ENCODE results near the gene ZCCHC7. TPM values are rescaled to one million over a fixed set of nuclear protein-coding genes. Genes with fewer than 3 reads are reported as not detected.

ZCCHC7 gene
- polyA plus RNA-seq, 2 of the 4 experiments (the other 2 are of a cell fraction) = 15.7 to 30.0 TPM

DNA sequence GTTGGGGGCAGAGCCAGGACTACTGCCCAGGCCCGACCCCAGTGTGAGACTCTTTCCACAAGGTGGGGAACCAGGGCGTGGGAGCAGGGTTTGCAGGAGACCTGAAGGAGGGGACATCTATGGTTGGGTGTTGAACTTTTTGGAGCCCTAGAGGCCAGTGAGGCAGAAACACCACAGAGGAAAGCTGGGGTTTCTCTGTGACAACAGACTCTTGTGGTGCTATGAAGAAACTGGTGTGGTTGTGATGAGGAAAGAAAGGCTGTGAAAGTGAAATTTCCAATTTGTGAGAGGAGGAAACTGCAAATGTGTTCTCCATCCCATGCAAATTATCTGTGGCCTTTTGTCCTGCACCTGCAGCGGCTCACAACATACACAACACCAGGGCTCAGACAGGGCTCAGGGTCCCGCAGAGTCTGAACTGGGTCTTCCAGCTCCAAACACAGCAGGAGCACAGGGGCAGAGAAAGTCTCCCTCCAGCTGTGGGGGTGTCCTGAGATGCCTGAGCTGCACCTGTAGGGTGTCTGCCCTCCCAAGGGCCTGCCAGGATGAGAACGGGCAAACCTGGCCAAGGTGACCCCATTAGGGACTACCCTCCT, 250.7 kb downstream of the ZCCHC7 start:
- peak in 1 of 2 experiments; percentile 37; a peak in 3 of 6 replicates for ATAC-seq

GRCh38 chr9:37371565-37372464, 251.4 kb downstream of the ZCCHC7 start:
- no peak overlapping the region for H3K4me3 ChIP-seq
- H3K9me3 ChIP-seq = no peaks in the 10 kb centered on the region
- DNase-seq (ENCODE audit: low read depth in 1 of 2, low spot score in 1 of 2) (no peak), ATAC-seq (peak in 1 of 2 experiments; percentile 17; a peak in 1 of 6 replicates), FAIRE-seq (no peak)
- 61% methylated on average over 19 of the region's 20 CpGs for WGBS (ENCODE audit: missing lambda C conversion rate)
- no peaks in the 10 kb centered on the region for H3K4me1 ChIP-seq
- no peak overlapping the region for H3K4me2 ChIP-seq
- ChIA-PET CTCF (interaction anchor here (0.9 to 1.5 kb wide), 5 partner anchors 13 to 498 kb away, joined by 3 to 8 read pairs (median 3); no protein-coding TSS in a partner anchor), POLR2A (no interaction called here)
- H3K27ac ChIP-seq = no peak overlapping the region
- TF ChIP-seq ELK1 (IDR thresholded peaks at IDR 0.05; ENCODE audit: low read depth, low read length) (no peak), HDAC2 (IDR thresholded peaks at IDR 0.05) (no peak), FOSB (CRISPR knock-in tag; IDR thresholded peaks at IDR 0.05) (no peak), RCOR1 (IDR thresholded peaks at IDR 0.05; ENCODE audit: low read depth, low read length) (no peak), ZSCAN20 (CRISPR knock-in tag; IDR thresholded peaks at IDR 0.05) (no peak), CBX8 (IDR thresholded peaks at IDR 0.05) (no peak), FOSL2 (IDR thresholded peaks at IDR 0.05) (no peak), FOSL2 (CRISPR knock-in tag; IDR thresholded peaks at IDR 0.05) (no peak), HEYL (CRISPR knock-in tag; IDR thresholded peaks at IDR 0.05) (no peak), HOXA7 (CRISPR knock-in tag; IDR thresholded peaks at IDR 0.05) (no peak), POLR2AphosphoS2 (conservative IDR thresholded peaks at IDR 0.05; ENCODE audit: low read length) (no peak), CBX2 (IDR thresholded peaks at IDR 0.05; ENCODE audit: borderline replicate concordance, low read depth) (no peak), CEBPB (IDR thresholded peaks at IDR 0.05) (no peak)
- TF ChIP-seq, protein P1, sequence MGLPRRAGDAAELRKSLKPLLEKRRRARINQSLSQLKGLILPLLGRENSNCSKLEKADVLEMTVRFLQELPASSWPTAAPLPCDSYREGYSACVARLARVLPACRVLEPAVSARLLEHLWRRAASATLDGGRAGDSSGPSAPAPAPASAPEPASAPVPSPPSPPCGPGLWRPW (IDR thresholded peaks at IDR 0.05) = no peak
- TF ChIP-seq, protein P2, sequence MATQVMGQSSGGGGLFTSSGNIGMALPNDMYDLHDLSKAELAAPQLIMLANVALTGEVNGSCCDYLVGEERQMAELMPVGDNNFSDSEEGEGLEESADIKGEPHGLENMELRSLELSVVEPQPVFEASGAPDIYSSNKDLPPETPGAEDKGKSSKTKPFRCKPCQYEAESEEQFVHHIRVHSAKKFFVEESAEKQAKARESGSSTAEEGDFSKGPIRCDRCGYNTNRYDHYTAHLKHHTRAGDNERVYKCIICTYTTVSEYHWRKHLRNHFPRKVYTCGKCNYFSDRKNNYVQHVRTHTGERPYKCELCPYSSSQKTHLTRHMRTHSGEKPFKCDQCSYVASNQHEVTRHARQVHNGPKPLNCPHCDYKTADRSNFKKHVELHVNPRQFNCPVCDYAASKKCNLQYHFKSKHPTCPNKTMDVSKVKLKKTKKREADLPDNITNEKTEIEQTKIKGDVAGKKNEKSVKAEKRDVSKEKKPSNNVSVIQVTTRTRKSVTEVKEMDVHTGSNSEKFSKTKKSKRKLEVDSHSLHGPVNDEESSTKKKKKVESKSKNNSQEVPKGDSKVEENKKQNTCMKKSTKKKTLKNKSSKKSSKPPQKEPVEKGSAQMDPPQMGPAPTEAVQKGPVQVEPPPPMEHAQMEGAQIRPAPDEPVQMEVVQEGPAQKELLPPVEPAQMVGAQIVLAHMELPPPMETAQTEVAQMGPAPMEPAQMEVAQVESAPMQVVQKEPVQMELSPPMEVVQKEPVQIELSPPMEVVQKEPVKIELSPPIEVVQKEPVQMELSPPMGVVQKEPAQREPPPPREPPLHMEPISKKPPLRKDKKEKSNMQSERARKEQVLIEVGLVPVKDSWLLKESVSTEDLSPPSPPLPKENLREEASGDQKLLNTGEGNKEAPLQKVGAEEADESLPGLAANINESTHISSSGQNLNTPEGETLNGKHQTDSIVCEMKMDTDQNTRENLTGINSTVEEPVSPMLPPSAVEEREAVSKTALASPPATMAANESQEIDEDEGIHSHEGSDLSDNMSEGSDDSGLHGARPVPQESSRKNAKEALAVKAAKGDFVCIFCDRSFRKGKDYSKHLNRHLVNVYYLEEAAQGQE (IDR thresholded peaks at IDR 0.05) = no peak

More for the DNA sequence above, 250.7 kb downstream of the ZCCHC7 start:
- Histone ChIP-seq H3K4me3 (no peak overlapping the region), H3K27ac (no peak overlapping the region), H3K4me1 (no peaks in the 10 kb centered on the region), H3K9me3 (no peaks in the 10 kb centered on the region), H3K4me2 (no peak overlapping the region)
- DNase-seq (ENCODE audit: low read depth in 1 of 2, low spot score in 1 of 2) (no peak), FAIRE-seq (no peak)
- TF ChIP-seq ZNF302 (CRISPR knock-in tag; IDR thresholded peaks at IDR 0.05) (no peak), SREBF2 (IDR thresholded peaks at IDR 0.05) (no peak), HOXA7 (CRISPR knock-in tag; IDR thresholded peaks at IDR 0.05) (no peak), HMGXB4 (CRISPR knock-in tag; IDR thresholded peaks at IDR 0.05; ENCODE audit: borderline replicate concordance) (no peak), FOSB (CRISPR knock-in tag; IDR thresholded peaks at IDR 0.05) (no peak), EHF (CRISPR knock-in tag; IDR thresholded peaks at IDR 0.05) (no peak), MAZ (IDR thresholded peaks at IDR 0.05; ENCODE audit: borderline replicate concordance, low read depth, low read length) (no peak), HEYL (CRISPR knock-in tag; IDR thresholded peaks at IDR 0.05) (no peak), HDAC2 (IDR thresholded peaks at IDR 0.05) (no peak), TP53 (CRISPR knock-in tag; IDR thresholded peaks at IDR 0.05) (no peak), CHD4 (IDR thresholded peaks at IDR 0.05; ENCODE audit: borderline replicate concordance) (no peak), ZC3H11A (IDR thresholded peaks at IDR 0.05) (no peak)
- TF ChIP-seq, protein P2 (IDR thresholded peaks at IDR 0.05) = no peak
- POLR2A ChIA-PET = no interaction called here
- 64% methylated on average over 5 of the region's 5 CpGs for WGBS (ENCODE audit: missing lambda C conversion rate)
- CTCF ChIA-PET = interaction anchor here (1.1 to 1.5 kb wide), 3 partner anchors 12 to 498 kb away, joined by 3 to 5 read pairs (median 3); no protein-coding TSS in a partner anchor
